HG03025 (cell line): ENCODE results near the gene CALHM6.

ENCODE experiments used
- ATAC-seq: cut with Tn5 transposase; IDR thresholded peaks from one replicate; pipeline ENCODE4 v1.9.1; 2021; ENCODE audit warnings: mild to moderate bottlenecking, moderate library complexity; ENCODE audit not compliant: unreplicated experiment, low FRiP score

The CALHM6 gene

GRCh38 chr6:116444575-116444974, 16.6 kb upstream of the CALHM6 start:
- no peak for ATAC-seq

DNA sequence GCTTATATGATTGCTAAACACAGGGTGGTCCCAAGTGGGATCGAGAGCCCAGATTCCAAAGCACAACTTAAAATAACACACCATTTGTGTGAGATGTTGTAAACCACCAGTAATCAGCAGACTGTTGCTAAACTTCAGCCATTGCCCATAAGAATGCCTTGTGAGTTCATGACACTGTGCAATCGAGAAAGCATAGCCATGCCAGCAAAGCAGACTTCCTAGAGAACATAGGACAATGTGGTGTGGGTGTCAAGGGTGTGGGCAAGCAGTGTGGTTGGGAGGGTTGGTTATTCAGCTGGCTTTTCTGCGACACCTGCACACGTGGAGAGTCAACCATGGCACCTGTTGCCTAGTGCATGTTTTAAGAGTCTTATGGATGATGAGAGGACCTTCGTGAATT, 16.1 kb upstream of the CALHM6 start:
- no peak for ATAC-seq

DNA sequence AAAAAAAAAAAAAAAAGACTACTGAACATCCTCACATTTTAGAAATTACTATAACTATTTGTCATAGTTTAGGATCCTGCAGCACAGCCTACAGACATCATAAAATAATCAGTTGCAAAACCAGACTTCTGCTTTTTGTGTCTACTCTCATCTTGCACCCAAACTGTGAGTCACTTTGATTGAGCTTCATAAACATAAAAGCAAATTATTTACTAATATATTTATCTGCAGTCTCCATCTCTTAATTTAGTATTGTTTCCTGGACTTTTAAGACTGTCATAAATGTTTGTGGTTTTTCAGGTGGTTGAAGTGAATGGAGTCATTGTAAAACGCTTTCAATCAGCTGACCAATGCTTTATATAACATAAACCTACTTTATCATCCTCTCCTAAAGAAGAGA, 14.8 kb upstream of the CALHM6 start:
- ATAC-seq: no peak

DNA sequence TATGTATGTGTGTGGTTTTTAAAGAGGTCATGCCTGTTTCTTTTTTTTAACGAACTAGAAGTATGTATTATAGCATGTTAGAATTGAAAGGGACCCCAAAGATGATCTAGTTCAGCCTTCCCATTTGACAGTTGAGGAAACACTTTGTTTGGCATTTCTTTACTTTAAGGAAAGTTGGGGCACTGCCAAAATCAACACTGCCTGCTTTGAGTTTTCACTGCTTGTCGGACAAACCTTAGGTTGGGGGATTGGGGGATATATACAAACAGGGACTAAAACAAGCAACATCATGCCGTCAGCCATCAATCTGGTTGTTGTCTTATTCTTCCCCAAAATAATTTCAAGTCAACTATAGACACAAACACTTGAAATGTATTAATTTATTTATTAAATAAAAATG, 14.1 kb upstream of the CALHM6 start:
- no peak for ATAC-seq

- no peak for ATAC-seq
Measured at GRCh38 chr6:116447496-116448011, 13.6 kb upstream of the CALHM6 start.

GRCh38 chr6:116449565-116449964, 11.6 kb upstream of the CALHM6 start:
- no peak for ATAC-seq

DNA sequence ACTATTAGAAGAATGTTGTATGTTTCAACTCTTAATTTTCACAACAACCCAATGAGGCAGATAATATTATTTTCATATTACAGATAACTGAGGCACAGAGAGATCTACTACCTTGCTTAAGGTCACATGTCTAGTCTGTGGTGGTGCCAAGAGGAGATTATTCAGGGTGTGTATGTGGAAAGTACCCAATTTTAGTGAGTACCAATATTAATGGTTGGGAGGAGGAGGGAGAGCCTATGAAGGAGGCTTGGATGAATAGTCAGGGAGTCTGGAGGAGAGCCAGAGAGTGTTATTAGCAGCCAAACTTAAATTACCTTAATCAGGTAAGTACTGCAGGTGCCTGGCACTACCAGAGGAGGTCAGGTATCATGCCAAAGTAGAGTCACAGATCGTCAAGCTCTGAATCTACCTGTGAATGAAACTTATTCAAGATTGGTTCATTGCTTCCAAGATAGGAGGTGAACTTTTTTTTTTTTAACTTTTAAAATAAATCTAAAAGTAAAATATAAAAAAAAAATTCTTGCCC, 10.9 kb upstream of the CALHM6 start:
- no peak for ATAC-seq

GRCh38 chr6:116450769-116451740, 10.1 kb upstream of the CALHM6 start:
- peak; percentile 86 for ATAC-seq

DNA sequence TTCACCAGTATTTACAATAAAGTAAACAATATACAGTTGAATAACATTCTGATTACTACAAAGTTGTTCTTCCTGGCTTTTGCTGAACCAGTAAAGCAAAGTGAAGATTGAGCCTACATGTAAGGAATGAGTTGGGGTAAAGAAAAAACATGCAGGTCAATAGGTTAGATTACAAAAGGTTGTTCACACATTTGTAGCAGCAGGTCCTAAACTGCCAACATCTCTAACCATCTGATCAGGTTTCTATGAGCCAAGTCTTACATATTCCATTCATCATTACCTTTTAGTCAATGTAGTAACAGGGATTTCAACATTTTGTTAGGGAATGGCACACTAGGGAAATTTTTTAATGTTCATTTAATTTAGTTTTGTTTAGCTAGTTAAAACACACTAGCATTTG, 9.3 kb upstream of the CALHM6 start:
- ATAC-seq: no peak

- no peak for ATAC-seq
Measured at GRCh38 chr6:116452531-116452930, 8.6 kb upstream of the CALHM6 start.

DNA sequence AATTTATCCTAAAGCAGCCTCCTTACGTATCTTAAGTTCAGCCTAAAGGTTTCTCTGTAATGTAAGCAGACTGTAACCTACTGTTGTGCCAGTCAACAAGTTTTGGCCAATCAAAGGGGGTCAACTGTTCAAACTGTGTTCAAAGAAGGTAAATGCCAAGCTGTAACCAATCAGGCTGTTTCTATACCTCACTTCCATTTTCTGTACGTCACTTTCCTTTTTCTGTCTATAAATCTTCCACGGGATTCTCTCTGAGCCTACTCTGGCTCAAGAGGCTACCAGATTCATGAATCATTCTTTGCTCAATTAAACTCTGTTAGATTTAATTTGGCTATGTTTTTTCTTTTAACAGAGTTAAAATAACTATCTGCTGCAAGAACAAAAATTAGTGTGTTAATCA, 5.1 kb upstream of the CALHM6 start:
- no peak for ATAC-seq

DNA sequence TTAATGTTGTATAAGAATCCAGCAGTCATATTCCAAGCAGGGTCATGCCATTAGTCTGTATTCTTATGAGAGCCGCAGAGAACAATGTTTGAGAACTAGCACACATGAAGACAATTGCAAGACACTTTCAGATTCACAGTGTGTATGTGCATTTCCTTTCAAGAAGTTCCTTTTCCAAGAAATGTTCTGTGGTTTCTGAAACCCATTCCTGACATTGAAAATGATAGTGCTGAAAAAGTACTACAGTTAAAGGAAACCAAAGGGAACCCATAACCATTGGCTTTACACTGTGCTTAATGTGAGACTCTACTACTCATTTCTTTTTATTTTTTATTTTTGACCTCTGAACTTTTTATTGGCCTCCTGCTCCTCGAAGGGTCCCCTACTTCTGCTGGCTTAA, 4.2 kb upstream of the CALHM6 start:
- ATAC-seq: no peak

GRCh38 chr6:116458264-116458663, 2.9 kb upstream of the CALHM6 start:
- no peak for ATAC-seq

- no peak for ATAC-seq
Measured at GRCh38 chr6:116459927-116460326, 1.2 kb upstream of the CALHM6 start.

DNA sequence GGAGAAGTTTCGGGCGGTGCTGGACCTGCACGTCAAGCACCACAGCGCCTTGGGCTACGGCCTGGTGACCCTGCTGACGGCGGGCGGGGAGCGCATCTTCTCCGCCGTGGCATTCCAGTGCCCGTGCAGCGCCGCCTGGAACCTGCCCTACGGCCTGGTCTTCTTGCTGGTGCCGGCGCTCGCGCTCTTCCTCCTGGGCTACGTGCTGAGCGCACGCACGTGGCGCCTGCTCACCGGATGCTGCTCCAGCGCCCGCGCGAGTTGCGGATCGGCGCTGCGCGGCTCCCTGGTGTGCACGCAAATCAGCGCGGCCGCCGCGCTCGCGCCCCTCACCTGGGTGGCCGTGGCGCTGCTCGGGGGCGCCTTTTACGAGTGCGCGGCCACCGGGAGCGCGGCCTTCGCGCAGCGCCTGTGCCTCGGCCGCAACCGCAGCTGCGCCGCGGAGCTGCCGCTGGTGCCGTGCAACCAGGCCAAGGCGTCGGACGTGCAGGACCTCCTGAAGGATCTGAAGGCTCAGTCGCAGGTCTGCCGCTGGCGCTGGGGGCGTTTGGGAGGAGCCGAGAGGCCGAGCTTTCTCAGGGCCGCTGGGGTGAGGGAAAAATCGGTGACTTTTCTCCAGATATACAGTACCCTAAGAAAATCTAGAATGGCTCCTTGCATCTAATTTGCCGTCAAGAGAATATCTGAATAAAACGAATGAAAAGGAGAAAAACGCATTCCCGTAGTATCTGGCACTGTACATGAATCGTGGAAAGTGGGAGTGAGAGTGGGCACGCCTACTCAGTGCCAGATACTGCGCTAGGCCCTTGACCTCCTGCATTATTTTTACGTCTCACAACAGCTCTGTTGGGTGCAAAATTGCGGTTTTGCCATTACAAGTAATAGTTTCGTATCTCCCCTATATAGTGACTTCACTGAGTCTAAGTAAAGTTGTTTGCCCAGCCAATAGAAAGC, 1.0 kb downstream of the CALHM6 start:
- ATAC-seq: peak; percentile 73

DNA sequence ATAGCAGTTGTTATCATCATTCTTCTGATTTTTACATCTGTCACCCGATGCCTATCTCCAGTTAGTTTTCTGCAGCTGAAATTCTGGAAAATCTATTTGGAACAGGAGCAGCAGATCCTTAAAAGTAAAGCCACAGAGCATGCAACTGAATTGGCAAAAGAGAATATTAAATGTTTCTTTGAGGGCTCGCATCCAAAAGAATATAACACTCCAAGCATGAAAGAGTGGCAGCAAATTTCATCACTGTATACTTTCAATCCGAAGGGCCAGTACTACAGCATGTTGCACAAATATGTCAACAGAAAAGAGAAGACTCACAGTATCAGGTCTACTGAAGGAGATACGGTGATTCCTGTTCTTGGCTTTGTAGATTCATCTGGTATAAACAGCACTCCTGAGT, 2.1 kb downstream of the CALHM6 start:
- ATAC-seq: no peak

DNA sequence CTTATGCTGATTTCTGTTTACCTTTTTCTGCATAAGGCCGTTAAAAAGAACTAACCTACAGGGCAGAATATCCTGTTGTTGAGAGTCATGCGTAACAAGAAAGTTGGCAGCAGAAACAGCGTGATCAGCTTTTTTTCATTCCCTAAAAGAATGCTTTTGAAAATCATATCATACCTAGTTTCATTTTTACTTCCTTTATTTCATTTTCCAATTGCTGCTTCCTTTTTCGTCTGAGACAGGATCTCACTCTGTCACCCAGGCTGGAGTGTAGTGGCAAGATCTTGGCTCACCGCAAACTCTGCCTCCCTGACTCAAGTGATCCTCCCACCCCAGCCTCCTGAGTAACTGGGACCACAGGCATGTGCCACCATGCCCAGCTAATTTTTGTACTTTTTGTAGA, 4.1 kb downstream of the CALHM6 start:
- no peak for ATAC-seq

DNA sequence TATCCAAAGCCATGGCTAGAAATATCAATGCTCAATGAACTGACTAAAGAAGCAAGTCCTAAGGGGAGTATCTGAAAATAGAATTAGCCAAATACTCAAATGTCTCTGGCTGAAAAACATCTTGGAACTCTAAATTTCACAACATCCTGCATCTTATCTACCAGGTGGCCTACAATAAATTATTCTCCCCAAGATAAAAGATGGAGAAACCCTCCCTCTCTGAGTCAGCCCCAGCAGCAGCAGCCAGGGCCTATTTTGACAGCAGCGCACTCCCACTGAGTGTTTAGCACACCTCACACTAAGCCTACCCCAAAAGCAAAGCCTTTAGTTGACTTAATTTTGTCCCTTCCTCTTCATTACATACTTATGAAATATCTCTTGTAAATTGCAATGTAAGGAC, 5.9 kb downstream of the CALHM6 start:
- no peak for ATAC-seq

- ATAC-seq: no peak
Measured at GRCh38 chr6:116467514-116467913, 6.3 kb downstream of the CALHM6 start.

GRCh38 chr6:116468293-116468692, 7.1 kb downstream of the CALHM6 start:
- no peak for ATAC-seq

DNA sequence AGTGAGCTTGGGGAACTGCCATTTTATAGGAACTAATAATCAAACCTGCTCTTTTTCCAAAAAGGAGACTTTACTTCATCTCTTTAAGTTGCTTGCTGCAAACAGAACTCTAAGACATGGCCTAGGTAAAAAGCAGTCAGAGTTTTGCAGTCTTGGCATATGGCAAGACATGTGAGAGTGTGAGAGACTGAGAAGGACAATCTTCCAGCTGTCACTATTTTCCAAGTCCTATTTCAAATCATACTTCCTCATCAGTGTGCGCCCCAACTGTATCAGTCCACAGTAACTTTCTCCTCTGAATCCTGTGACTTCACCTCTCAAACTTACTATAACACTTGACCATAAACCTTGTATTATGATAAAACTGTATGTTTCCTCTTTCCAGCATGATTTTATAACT, 10.4 kb downstream of the CALHM6 start:
- ATAC-seq: no peak
